Stimulated activated CD4-positive, alpha-beta T cell treated with anti-CD3 and anti-CD28 coated beads, Interleukin-2, amount 100 ng/mL, for 4 hours (primary cell): ENCODE results near the gene VWC2L.

Experiments used
- DNase-seq: peaks from one replicate; pipeline ENCODE4 v3.0.0-alpha.2; 2020; ENCODE audit warnings: low read depth

Gene VWC2L

DNA sequence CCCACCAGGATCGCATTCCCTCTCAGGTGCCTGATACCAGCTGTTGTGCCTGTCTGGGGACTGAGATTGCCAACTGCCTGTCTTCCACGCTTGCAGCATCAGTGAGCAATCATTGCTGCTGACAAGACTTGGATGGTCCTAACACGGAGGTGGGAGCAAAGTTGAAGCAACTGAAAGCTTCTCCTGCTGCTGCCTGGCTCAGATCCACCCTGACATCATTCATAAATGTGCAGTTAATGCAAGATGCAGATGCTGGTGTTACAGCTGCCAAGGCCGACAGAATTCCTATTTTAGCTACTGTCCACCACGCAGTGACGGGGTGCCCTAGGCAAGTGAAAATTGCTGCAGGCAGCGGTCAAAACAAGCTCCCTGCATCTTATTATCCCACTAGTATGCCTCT, 131.4 kb downstream of the VWC2L start:
- no peak for DNase-seq

GRCh38 chr2:214542866-214543265, 132.0 kb downstream of the VWC2L start:
- no peak for DNase-seq

DNA sequence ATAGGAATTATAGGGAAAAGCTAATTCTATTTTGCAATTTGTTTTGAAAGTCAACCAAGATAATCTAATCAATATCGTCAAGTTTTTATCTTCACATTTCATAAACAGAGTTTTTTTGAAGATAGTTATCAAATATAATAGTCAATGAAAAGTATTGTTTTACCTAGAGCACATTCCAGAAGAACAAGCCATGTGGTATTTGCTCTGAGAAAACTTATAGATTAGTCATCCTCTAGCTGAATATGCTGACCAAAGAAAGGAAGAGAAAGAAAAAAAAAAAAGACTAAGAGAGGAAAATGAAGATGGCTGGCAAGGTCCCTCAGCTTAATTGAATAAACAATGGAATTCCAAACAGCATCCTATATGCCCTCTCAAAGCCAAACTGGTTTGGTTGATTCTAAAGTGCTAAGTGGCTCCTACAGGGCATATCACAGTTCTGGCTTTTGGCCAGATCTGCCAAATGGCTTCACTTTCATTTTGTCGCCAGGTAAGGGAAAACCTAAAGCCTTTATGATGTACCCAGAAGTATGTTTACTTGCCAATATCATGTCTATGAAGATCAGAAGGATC, 132.6 kb downstream of the VWC2L start:
- no peak for DNase-seq

GRCh38 chr2:214545898-214546542, 135.2 kb downstream of the VWC2L start:
- no peak for DNase-seq

DNA sequence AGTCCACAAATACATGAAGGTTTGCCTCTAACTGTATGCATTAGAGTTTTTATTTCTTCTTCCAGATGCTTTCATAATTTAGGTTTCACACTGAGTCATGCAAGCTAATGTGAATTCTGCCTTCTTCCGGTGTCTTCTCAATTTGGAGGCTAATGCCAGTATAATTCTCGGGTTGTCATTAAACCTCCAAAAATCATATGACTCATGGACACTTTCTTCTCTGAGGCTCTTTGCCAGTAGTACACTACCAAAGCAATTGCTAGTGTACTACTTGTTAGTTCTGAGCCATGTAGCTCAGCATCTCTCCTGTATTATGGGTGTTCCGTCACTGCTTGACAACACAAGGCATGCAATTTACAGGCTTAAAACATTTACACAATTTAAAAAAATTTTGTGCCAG, 137.1 kb downstream of the VWC2L start:
- DNase-seq, result no peak

- DNase-seq, result no peak
These were observed 139.1 kb downstream of the VWC2L start for GRCh38 chr2:214549946-214550345.

GRCh38 chr2:214550786-214551185, 139.9 kb downstream of the VWC2L start:
- DNase-seq, result no peak

DNA sequence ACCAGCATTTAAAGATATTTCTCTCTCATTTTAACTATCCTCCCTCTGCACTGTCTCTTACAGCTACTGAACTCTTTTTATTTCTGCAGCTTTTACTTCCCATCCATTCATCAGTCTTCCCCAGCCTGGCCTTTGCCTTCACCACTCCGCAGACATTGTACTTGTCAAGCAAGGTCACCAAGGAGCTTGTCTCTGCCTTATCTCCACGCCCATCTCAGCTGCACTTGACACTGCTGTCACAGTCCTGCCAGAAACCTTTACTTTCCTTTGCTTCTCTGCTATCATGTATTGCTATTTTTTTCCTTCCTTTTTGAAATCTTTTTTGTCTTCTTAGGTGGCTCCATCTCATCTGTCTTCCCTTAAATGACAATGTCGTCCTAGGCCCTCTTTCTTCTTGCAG, 147.0 kb downstream of the VWC2L start:
- DNase-seq, result no peak

- DNase-seq, result no peak
These were observed 147.5 kb downstream of the VWC2L start for GRCh38 chr2:214558341-214558740.

GRCh38 chr2:214560176-214560575, 149.3 kb downstream of the VWC2L start:
- no peak for DNase-seq

DNA sequence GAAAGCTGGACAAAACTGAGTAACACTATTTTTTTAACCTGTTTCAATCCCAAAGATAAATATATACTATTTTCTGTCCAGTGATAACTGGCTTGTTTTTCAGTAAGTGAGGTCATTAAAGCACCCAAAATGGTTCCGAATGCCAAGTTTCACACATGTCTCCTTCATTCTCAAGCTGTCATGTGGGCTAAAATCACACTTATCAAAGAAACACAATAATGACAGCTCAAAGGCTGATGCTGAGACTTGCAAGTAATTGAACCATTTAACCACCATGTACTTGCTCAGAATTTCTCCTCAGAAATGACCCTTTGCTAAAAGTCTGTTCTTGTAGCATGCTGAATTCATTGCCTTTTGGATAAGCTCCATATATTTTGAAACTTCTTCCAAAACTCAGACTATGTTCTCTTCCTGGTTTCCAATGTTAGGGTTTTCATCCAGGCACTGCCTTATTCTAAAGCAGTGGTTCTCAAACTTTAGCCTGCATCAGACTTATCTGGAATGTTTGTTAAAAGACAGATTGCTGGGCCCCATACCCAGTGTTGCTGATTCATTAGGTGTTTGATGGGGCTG, 149.8 kb downstream of the VWC2L start:
- no peak for DNase-seq

DNA sequence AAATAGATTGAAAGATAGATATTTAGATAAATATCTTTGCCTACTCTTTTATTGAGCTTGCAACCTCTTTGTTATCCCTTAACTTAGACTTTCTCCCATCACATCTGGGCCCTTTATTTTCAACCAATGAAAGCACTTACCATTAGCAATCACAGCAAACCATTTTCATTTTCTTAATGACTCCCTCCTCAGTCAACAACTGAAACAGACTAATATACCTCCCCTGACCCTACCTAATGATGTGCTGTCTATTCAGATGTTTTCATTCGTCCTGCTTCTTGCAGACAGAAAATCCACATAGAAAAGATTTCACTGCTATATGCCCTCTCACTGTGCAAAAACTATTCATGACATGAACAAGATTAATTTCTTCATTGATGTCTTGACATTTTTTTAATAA, 154.4 kb downstream of the VWC2L start:
- no peak for DNase-seq

DNA sequence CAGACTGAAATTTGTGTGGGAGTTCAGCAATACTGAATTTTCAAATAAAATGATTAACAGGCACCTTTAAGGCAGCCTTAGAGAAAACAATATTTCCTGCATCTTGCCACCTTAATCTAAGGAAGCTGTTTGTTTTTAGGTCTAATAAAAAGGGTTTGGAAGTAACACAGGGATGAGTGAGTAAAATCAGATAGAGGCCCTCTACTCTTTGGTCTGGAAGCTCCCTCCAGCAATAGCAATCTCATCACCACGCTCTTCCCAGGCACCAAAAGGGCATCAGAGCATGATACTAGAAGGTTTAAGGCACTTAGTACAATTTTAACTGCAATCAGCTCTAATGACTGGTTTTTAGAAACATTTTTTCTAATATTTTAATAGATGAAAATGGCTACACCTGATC, 155.6 kb downstream of the VWC2L start:
- DNase-seq, result no peak

DNA sequence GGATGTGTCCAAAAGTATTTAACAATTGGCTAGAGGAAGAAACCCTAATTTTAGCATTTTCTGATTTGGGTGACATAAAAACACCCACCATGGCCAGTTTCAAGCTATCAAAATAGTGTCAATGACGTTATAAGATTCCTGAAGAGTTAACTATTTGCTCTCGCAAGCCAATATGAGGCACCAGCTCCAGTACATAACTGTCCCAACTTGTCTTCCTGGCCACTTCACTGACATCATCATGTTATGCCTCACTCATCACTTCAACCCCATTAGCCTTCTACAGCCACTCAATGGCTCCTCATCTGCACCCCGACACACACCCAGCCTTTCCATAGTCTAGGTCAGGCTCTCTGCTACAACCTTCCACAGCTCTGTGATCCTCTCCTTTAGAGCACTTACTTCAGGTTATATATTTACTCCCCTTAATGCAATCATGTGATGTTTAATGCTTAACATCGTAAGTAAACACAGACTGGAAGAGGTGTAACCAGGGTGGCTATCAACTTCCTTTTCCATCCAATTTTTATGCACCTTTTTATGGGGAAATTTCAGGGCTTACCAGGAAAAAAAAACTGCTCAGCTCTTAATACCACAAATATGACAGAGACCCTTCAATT, 158.7 kb downstream of the VWC2L start:
- no peak for DNase-seq

- no peak for DNase-seq
These were observed 163.4 kb downstream of the VWC2L start for GRCh38 chr2:214574084-214574781.

DNA sequence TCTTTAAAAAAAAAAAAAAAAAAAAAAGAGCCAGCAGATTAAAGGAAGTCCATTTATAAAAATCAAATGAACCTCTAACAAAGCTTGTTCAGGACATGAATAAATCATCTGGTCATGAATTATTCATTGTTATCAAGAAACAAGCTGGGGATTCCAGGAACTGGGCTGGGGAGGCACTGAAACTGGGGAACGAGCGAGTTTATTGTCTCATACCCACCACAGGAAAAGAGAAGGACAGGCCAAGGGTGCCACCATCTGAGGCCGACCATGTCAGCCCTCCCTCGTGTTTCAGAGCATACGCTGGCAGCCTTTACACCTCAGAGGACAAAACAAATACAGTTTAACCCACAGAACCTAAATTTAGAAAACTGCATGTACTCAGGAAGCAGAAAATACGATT, 164.2 kb downstream of the VWC2L start:
- DNase-seq, result no peak

- DNase-seq, result no peak
These were observed 164.6 kb downstream of the VWC2L start for GRCh38 chr2:214575465-214575864.

GRCh38 chr2:214577769-214578168, 166.9 kb downstream of the VWC2L start:
- DNase-seq, result no peak

DNA sequence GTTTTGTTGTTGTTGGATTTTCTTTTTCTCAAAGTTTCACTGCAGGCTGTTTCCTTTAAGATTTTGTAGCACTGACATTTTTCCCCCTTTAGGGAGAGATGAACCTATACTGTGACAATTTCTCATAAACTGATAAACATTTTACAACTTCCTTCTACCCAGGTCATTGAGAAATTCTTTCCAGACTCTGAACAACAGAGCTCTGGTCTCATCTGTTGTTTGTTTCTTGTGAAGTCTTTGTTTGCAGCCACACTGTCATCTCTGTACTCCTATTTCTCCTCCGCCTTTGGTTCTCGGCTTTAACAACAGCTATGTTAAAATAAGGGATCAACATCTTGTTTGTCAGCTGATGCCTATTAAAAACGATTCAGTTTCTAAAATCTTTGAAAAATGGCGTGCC, 167.6 kb downstream of the VWC2L start:
- DNase-seq, result no peak

GRCh38 chr2:214579035-214579434, 168.2 kb downstream of the VWC2L start:
- no peak for DNase-seq

DNA sequence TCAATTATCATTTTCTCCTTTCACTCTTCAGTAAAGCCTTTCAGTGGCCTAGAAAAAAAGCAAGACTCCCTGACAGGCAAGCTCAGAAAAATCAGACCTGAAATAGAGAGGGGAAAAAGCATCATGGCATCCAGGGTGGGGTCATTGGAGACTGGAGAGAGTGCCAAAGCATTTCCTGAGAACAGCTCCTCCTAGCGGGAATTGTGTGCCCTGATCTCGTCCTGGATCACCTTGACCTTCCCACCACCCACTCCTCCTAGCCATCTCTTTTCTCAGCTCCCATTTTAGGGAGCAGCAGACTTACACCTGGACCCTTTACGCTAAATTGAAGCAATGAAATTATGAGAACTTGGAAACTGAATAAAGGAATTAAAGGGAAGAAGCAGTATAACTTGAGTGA, 176.6 kb downstream of the VWC2L start:
- no peak for DNase-seq

- no peak for DNase-seq
These were observed 180.5 kb downstream of the VWC2L start for GRCh38 chr2:214591366-214591765.

- no peak for DNase-seq
These were observed 181.2 kb downstream of the VWC2L start for GRCh38 chr2:214592011-214592410.
